Peyer's patch (tissue), 4 donors: ENCODE data around the gene KRTAP10-12.

Experiments
- POLR2A ChIP-seq, 2 donors: fragments of 450-650 bp; IDR thresholded peaks; one replicate each; pipeline ENCODE4 v1.5.1; 2017; ENCODE audit warnings: antibody characterized with exemption in 2 of 2, mild to moderate bottlenecking in 2 of 2, moderate library complexity in 2 of 2
- TF ChIP-seq, protein P1 (sequence below), 6 experiments: fragments of 450-650 bp in 4 of 6; fragments of 200-600 bp in 2 of 6; sonication (generic) in 1 of 6; IDR thresholded peaks; one replicate each; pipeline ENCODE4 v1.5.1; 2017 to 2019; ENCODE audit warnings: antibody characterized with exemption in 6 of 6, mild to moderate bottlenecking in 3 of 6, moderate library complexity in 1 of 6

DNA sequence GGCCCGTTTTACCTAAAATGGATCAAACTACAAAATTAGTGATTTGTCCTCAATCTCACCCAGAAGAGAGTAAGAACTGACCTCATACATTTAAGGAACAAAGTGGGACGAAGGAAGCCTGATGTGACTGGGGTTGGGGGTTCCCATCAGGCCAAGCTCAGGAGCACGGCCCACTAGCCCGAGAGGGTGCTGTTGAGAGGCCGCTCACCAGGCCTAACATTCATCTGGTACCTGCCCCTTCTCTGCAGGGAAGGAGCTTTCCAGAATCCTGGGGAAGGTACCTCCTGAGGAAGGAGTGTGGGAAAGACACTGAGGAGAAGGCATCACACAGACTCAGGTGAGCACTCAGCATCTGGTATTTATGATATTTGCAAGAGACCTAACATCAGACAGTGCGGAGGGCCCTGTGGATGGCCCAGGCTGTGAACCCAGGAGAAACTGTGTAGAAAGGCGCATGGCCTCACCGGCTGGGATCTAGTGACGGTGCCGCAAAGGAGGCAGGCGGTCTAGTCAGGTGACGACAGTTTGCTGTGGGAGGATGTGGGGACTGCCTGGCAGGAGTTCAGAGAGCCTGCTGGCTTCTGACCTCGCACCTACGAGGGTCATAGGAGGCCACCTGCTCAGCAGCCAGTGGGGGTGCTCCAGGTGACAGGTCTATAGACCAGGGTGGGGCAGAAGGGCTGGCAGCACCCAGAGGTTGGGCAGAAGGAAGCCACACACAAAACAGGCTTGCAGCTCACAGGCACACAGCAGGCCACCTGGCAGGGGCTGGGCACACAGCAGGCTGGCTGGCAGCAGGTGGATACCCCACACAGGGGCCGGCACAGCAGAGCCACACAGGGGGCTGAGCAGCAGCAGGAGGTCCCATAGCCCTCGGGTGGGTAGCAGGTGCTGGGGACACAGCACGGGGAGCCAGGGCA lies 43.1 kb upstream of the KRTAP10-12 start:
- TF ChIP-seq, protein P1, sequence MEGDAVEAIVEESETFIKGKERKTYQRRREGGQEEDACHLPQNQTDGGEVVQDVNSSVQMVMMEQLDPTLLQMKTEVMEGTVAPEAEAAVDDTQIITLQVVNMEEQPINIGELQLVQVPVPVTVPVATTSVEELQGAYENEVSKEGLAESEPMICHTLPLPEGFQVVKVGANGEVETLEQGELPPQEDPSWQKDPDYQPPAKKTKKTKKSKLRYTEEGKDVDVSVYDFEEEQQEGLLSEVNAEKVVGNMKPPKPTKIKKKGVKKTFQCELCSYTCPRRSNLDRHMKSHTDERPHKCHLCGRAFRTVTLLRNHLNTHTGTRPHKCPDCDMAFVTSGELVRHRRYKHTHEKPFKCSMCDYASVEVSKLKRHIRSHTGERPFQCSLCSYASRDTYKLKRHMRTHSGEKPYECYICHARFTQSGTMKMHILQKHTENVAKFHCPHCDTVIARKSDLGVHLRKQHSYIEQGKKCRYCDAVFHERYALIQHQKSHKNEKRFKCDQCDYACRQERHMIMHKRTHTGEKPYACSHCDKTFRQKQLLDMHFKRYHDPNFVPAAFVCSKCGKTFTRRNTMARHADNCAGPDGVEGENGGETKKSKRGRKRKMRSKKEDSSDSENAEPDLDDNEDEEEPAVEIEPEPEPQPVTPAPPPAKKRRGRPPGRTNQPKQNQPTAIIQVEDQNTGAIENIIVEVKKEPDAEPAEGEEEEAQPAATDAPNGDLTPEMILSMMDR (IDR thresholded peaks at IDR 0.05) = no peak
- TF ChIP-seq POLR2A (IDR thresholded peaks at IDR 0.05) = no peak
